Activated CD4-positive, alpha-beta memory T cell treated with anti-CD3 and anti-CD28 coated beads, Interleukin-2, amount 10 ng/mL, durations not matched to agents 7 days and 5 days (primary cell): ENCODE data around the gene CD52. TPM values are rescaled to one million over a fixed set of nuclear protein-coding genes. Genes with fewer than 3 reads are reported as not detected.
A peak's percentile ranks its signal among the peaks of the same experiment; 100 is the strongest.

Experiments used
- CTCF ChIA-PET: fragments of 350-600 bp; sonication (Branson Sonifier 250); formaldehyde crosslinking; loops from one replicate; lab custom pipeline; 2021; ENCODE audit warnings: antibody characterized with exemption, inconsistent platforms; lab: Charles Lee
- POLR2A ChIA-PET: fragments of 350-600 bp; sonication (Branson Sonifier 250); formaldehyde crosslinking; loops from one replicate; lab custom pipeline; 2021; ENCODE audit warnings: antibody characterized with exemption; lab: Charles Lee
- DNase-seq: peaks from one replicate; pipeline ENCODE4 v3.0.0-alpha.2; 2020
- H3K27ac Mint-ChIP-seq: one replicate; pipeline ENCODE4 v1.8.0; 2021; ENCODE audit warnings: mild to moderate bottlenecking, mixed read lengths
- H3K27me3 Mint-ChIP-seq: one replicate; pipeline ENCODE4 v1.8.0; 2021; ENCODE audit warnings: mixed read lengths
- H3K36me3 Mint-ChIP-seq: one replicate; pipeline ENCODE4 v1.8.0; 2021; ENCODE audit warnings: low read depth, mixed read lengths
- H3K4me1 Mint-ChIP-seq: one replicate; pipeline ENCODE4 v1.8.0; 2021; ENCODE audit warnings: mixed read lengths
- H3K4me3 Mint-ChIP-seq: one replicate; pipeline ENCODE4 v1.8.0; 2021; ENCODE audit warnings: mild to moderate bottlenecking, mixed read lengths
- H3K9me3 Mint-ChIP-seq: one replicate; pipeline ENCODE4 v1.8.0; 2021; ENCODE audit warnings: mixed read lengths
- total RNA-seq, 2 experiments: library from RNA; stranded (reverse); gene quantifications; one replicate each; pipeline ENCODE4 v1.2.3, GENCODE V29; 2021

CD52 gene
- total RNA-seq, 2 experiments from 2014 or later, result 1,572 to 1,591 TPM

- Mint-ChIP-seq H3K9me3 (no peaks in the 10 kb centered on the region), H3K27ac (no peak overlapping the region), H3K4me1 (peaks cover 31% of the 10 kb centered on the region), H3K36me3 (peaks cover 5% of the 10 kb centered on the region), H3K4me3 (no peak overlapping the region), H3K27me3 (no peaks in the 10 kb centered on the region)
- CTCF ChIA-PET, result no interaction called here
- POLR2A ChIA-PET, result interaction anchor here (1.2 to 1.3 kb wide), 3 partner anchors 13 to 21 kb away, joined by 3 to 5 read pairs (median 3); partner anchors contain the start of gene UBXN11
- no peak for DNase-seq
Measured at GRCh38 chr1:26293911-26294463, 23.8 kb upstream of the CD52 start.

GRCh38 chr1:26295194-26296138 lies 22.3 kb upstream of the CD52 start:
- Mint-ChIP-seq H3K27me3 (no peaks in the 10 kb centered on the region), H3K9me3 (no peaks in the 10 kb centered on the region), H3K4me3 (no peak overlapping the region), H3K27ac (no peak overlapping the region), H3K4me1 (peaks cover 22% of the 10 kb centered on the region), H3K36me3 (peaks cover 5% of the 10 kb centered on the region)
- POLR2A ChIA-PET, result interaction anchor here (1.3 to 28.5 kb wide), 2 partner anchors 11 to 12 kb away, joined by 5 to 1302 read pairs; partner anchors contain the start of genes SH3BGRL3 and UBXN11
- DNase-seq, result no peak
- CTCF ChIA-PET, result no interaction called here

- DNase-seq, result no peak
- peaks cover 5% of the 10 kb centered on the region for H3K36me3 Mint-ChIP-seq
- H3K27ac Mint-ChIP-seq, result no peak overlapping the region
- POLR2A ChIA-PET, result interaction anchor here (1.3 to 28.5 kb wide), 4 partner anchors 10 to 21 kb away, joined by 3 to 1302 read pairs (median 6); partner anchors contain the start of genes CD52, SH3BGRL3 and UBXN11
- H3K9me3 Mint-ChIP-seq, result no peaks in the 10 kb centered on the region
- CTCF ChIA-PET, result interaction anchor here (1.0 to 1.3 kb wide), 2 partner anchors 12 to 23 kb away, joined by 3 to 4 read pairs; no protein-coding TSS in a partner anchor
- H3K27me3 Mint-ChIP-seq, result no peaks in the 10 kb centered on the region
- no peak overlapping the region for H3K4me3 Mint-ChIP-seq
- peaks cover 19% of the 10 kb centered on the region for H3K4me1 Mint-ChIP-seq
Measured at GRCh38 chr1:26296340-26297056, 21.3 kb upstream of the CD52 start.

GRCh38 chr1:26297057-26297790 lies 20.5 kb upstream of the CD52 start:
- no peak for DNase-seq
- Mint-ChIP-seq H3K4me1 (peaks cover 13% of the 10 kb centered on the region), H3K27ac (no peak overlapping the region), H3K27me3 (no peaks in the 10 kb centered on the region), H3K4me3 (no peak overlapping the region), H3K36me3 (peaks cover 5% of the 10 kb centered on the region), H3K9me3 (no peaks in the 10 kb centered on the region)
- ChIA-PET CTCF (interaction anchor here (0.6 to 2.8 kb wide), 4 partner anchors 12 to 91 kb away, joined by 3 to 13 read pairs (median 4); no protein-coding TSS in a partner anchor), POLR2A (interaction anchor here (1.3 to 28.5 kb wide), 4 partner anchors 9 to 20 kb away, joined by 3 to 1302 read pairs (median 6); partner anchors contain the start of genes CD52, SH3BGRL3 and UBXN11)

- no peaks in the 10 kb centered on the region for H3K27me3 Mint-ChIP-seq
- H3K36me3 Mint-ChIP-seq, result peaks cover 5% of the 10 kb centered on the region
- POLR2A ChIA-PET, result interaction anchor here (1.7 to 28.5 kb wide), 3 partner anchors 8 to 14 kb away, joined by 6 to 1302 read pairs (median 7); partner anchors contain the start of genes SH3BGRL3 and UBXN11
- no peak overlapping the region for H3K27ac Mint-ChIP-seq
- CTCF ChIA-PET, result interaction anchor here (0.6 to 2.8 kb wide), 2 partner anchors 12 to 91 kb away, joined by 3 to 13 read pairs; no protein-coding TSS in a partner anchor
- no peaks in the 10 kb centered on the region for H3K9me3 Mint-ChIP-seq
- H3K4me1 Mint-ChIP-seq, result peaks cover 13% of the 10 kb centered on the region
- DNase-seq, result no peak
- no peak overlapping the region for H3K4me3 Mint-ChIP-seq
Measured at GRCh38 chr1:26297791-26298124, 20.0 kb upstream of the CD52 start.

GRCh38 chr1:26300578-26301275 lies 17.0 kb upstream of the CD52 start:
- H3K9me3 Mint-ChIP-seq, result no peaks in the 10 kb centered on the region
- no peaks in the 10 kb centered on the region for H3K27me3 Mint-ChIP-seq
- no peak overlapping the region for H3K27ac Mint-ChIP-seq
- ChIA-PET POLR2A (interaction anchor here (1.5 to 28.5 kb wide), 2 partner anchors 17 kb away, joined by 6 to 1302 read pairs; partner anchors contain the start of genes CD52 and SH3BGRL3), CTCF (interaction anchor here (0.9 to 2.8 kb wide), 2 partner anchors 15 to 16 kb away, joined by 3 to 13 read pairs; no protein-coding TSS in a partner anchor)
- peaks cover 19% of the 10 kb centered on the region for H3K4me1 Mint-ChIP-seq
- no peak for DNase-seq
- H3K4me3 Mint-ChIP-seq, result no peak overlapping the region
- no peaks in the 10 kb centered on the region for H3K36me3 Mint-ChIP-seq

- Mint-ChIP-seq H3K36me3 (no peaks in the 10 kb centered on the region), H3K4me1 (peaks cover 37% of the 10 kb centered on the region), H3K4me3 (no peak overlapping the region), H3K9me3 (no peaks in the 10 kb centered on the region), H3K27me3 (no peaks in the 10 kb centered on the region), H3K27ac (no peak overlapping the region)
- DNase-seq, result no peak
- ChIA-PET CTCF (interaction anchor here (2.0 to 2.7 kb wide), 2 partner anchors 14 to 18 kb away, joined by 5 to 8 read pairs; no protein-coding TSS in a partner anchor), POLR2A (interaction anchor here (8.6 to 28.5 kb wide), 2 partner anchors 15 to 19 kb away, joined by 216 to 1302 read pairs; partner anchors contain the start of genes CD52 and SH3BGRL3)
Measured at GRCh38 chr1:26302733-26303405, 14.9 kb upstream of the CD52 start.

- H3K36me3 Mint-ChIP-seq, result no peaks in the 10 kb centered on the region
- H3K27ac Mint-ChIP-seq, result peak overlapping the region; percentile 98
- H3K27me3 Mint-ChIP-seq, result no peaks in the 10 kb centered on the region
- H3K4me1 Mint-ChIP-seq, result peaks cover 44% of the 10 kb centered on the region
- ChIA-PET CTCF (interaction anchor here (0.6 to 21.0 kb wide), 3 partner anchors 13 to 85 kb away, joined by 3 to 883 read pairs (median 5); partner anchors contain the start of genes CD52 and SH3BGRL3), POLR2A (interaction anchor here (0.6 to 28.5 kb wide), 4 partner anchors 9 to 69 kb away, joined by 3 to 1302 read pairs (median 112); partner anchors contain the start of genes CD52 and SH3BGRL3)
- no peak for DNase-seq
- peak overlapping the region; percentile 90 for H3K4me3 Mint-ChIP-seq
- H3K9me3 Mint-ChIP-seq, result no peaks in the 10 kb centered on the region
Measured at GRCh38 chr1:26305667-26306289, 12.0 kb upstream of the CD52 start.

- no peaks in the 10 kb centered on the region for H3K36me3 Mint-ChIP-seq
- H3K4me3 Mint-ChIP-seq, result peak within 1 kb of the TSS; percentile 90
- H3K9me3 Mint-ChIP-seq, result no peaks in the 10 kb centered on the region
- POLR2A ChIA-PET, result interaction anchor here (0.6 to 28.5 kb wide), 10 partner anchors 9 to 126 kb away, joined by 3 to 1302 read pairs (median 6); partner anchors contain the start of genes CD52, CEP85, DHDDS and SH3BGRL3
- no peaks in the 10 kb centered on the region for H3K27me3 Mint-ChIP-seq
- peak within 1 kb of the TSS; percentile 98 for H3K27ac Mint-ChIP-seq
- CTCF ChIA-PET, result interaction anchor here (0.6 to 21.0 kb wide), 11 partner anchors 11 to 690 kb away, joined by 3 to 883 read pairs (median 8); partner anchors contain the start of genes CD52, CEP85 and SH3BGRL3
- DNase-seq, result peak; percentile 96
- peaks cover 43% of the 10 kb centered on the region for H3K4me1 Mint-ChIP-seq
Measured at GRCh38 chr1:26306290-26307229, 11.2 kb upstream of the CD52 start, which contains the start of gene UBXN11. Gene UBXN11 (minus strand): TSS chr1:26306636. CDS start chr1:26302883, 3,753 bp downstream.
